Fibroblast of the aortic adventitia (primary cell): ENCODE measurements around the gene CAMTA1. TPM values are rescaled to one million over a fixed set of nuclear protein-coding genes. Genes with fewer than 3 reads are reported as not detected.
A peak's percentile ranks its signal among the peaks of the same experiment; 100 is the strongest.

Experiments
- DNase-seq: peaks from one replicate; pipeline ENCODE4 v3.0.0-alpha.2; 2010; ENCODE audit warnings: low read depth
- H3K4me3 ChIP-seq: 2 replicates; pipeline ENCODE4 v1.5.1; 2011; ENCODE audit warnings: low read depth, mild to moderate bottlenecking, control low read depth, low read length, moderate library complexity
- CTCF ChIP-seq: IDR thresholded peaks from 2 replicates; pipeline ENCODE4 v1.5.1; 2011; ENCODE audit warnings: mild to moderate bottlenecking, low read length, control low read depth, inconsistent platforms; ENCODE audit not compliant: insufficient read depth
- total RNA-seq: library from RNA; depleted of rRNA; stranded (reverse); fragments of >200 nt; gene quantifications from 2 replicates; pipeline ENCODE4 v1.2.3, GENCODE V29; 2012; ENCODE audit warnings: low replicate concordance

CAMTA1 gene
- total RNA-seq, 1 donor = 91.9 TPM

GRCh38 chr1:7288992-7289391 is 503.7 kb downstream of the CAMTA1 start:
- TF ChIP-seq CTCF = no peak
- no peak overlapping the region for H3K4me3 ChIP-seq
- DNase-seq = no peak

GRCh38 chr1:7289694-7290093 is 504.4 kb downstream of the CAMTA1 start:
- no peak overlapping the region for H3K4me3 ChIP-seq
- no peak for TF ChIP-seq CTCF
- no peak for DNase-seq

GRCh38 chr1:7290971-7291970 is 506.0 kb downstream of the CAMTA1 start:
- peak; percentile 91 for DNase-seq

GRCh38 chr1:7292036-7292681 is 506.9 kb downstream of the CAMTA1 start:
- no peak overlapping the region for H3K4me3 ChIP-seq
- TF ChIP-seq CTCF = no peak
- DNase-seq = peak; percentile 28

More at GRCh38 chr1:7290971-7291970, 506.0 kb downstream of the CAMTA1 start:
- H3K4me3 ChIP-seq = no peak overlapping the region
- TF ChIP-seq CTCF = no peak

- no peak for DNase-seq
- TF ChIP-seq CTCF = no peak
- H3K4me3 ChIP-seq = no peak overlapping the region
Observed at GRCh38 chr1:7292714-7293419, 507.6 kb downstream of the CAMTA1 start.

GRCh38 chr1:7293702-7294629 is 508.7 kb downstream of the CAMTA1 start:
- no peak overlapping the region for H3K4me3 ChIP-seq
- no peak for DNase-seq
- no peak for TF ChIP-seq CTCF
